Measurements from ENCODE around the gene RAMACL. TPM values are rescaled to one million over a fixed set of nuclear protein-coding genes. Genes with fewer than 3 reads are reported as not detected.

The RAMACL gene
- total RNA-seq, 1 donor from 2014 or later = 0.20 TPM

- intact Hi-C loops (cut with micrococcal nuclease) = no loop called here
Observed at GRCh38 chr6:166559662-166560061, 26.8 kb downstream of the RAMACL start.

- intact Hi-C loops (cut with micrococcal nuclease) = no loop called here
Observed at GRCh38 chr6:166559211-166559610, 27.3 kb downstream of the RAMACL start.

GRCh38 chr6:166558156-166559005 is 28.1 kb downstream of the RAMACL start:
- intact Hi-C loops (cut with micrococcal nuclease) = no loop called here

GRCh38 chr6:166556863-166557322 is 29.6 kb downstream of the RAMACL start:
- intact Hi-C loops (cut with micrococcal nuclease) = no loop called here

- intact Hi-C loops (cut with micrococcal nuclease) = no loop called here
Observed at GRCh38 chr6:166556336-166556735, 30.1 kb downstream of the RAMACL start.

GRCh38 chr6:166555086-166555485 is 31.4 kb downstream of the RAMACL start:
- intact Hi-C loops (cut with micrococcal nuclease) = no loop called here

GRCh38 chr6:166554316-166554715 is 32.2 kb downstream of the RAMACL start:
- intact Hi-C loops (cut with micrococcal nuclease) = no loop called here

GRCh38 chr6:166553563-166554271 is 32.8 kb downstream of the RAMACL start:
- intact Hi-C loops (cut with micrococcal nuclease) = no loop called here

- intact Hi-C loops (cut with micrococcal nuclease) = no loop called here
Observed at GRCh38 chr6:166552600-166552999, 33.9 kb downstream of the RAMACL start.

- intact Hi-C loops (cut with micrococcal nuclease) = no loop called here
Observed at GRCh38 chr6:166551754-166552495, 34.6 kb downstream of the RAMACL start.

- intact Hi-C loops (cut with micrococcal nuclease) = no loop called here
Observed at GRCh38 chr6:166546653-166547052, 39.8 kb downstream of the RAMACL start.

- intact Hi-C loops (cut with micrococcal nuclease) = no loop called here
Observed at GRCh38 chr6:166545156-166546034, 41.1 kb downstream of the RAMACL start.

- intact Hi-C loops (cut with micrococcal nuclease) = no loop called here
Observed at GRCh38 chr6:166544296-166544605, 42.2 kb downstream of the RAMACL start.

- intact Hi-C loops (cut with micrococcal nuclease) = no loop called here
Observed at GRCh38 chr6:166543603-166544295, 42.7 kb downstream of the RAMACL start.

GRCh38 chr6:166542580-166542912 is 43.9 kb downstream of the RAMACL start:
- intact Hi-C loops (cut with micrococcal nuclease) = no loop called here

GRCh38 chr6:166541876-166542579 is 44.5 kb downstream of the RAMACL start:
- intact Hi-C loops (cut with micrococcal nuclease) = loop anchor here (1.0 kb wide), 2 partner anchors 54 to 85 kb away; partner anchors contain the start of gene RPS6KA2

- intact Hi-C loops (cut with micrococcal nuclease) = loop anchor here (1.0 kb wide), 2 partner anchors 53 to 86 kb away; partner anchors contain the start of gene RPS6KA2
Observed at GRCh38 chr6:166541366-166541765, 45.1 kb downstream of the RAMACL start.

- intact Hi-C loops (cut with micrococcal nuclease) = loop anchor here (1.0 kb wide), 2 partner anchors 52 to 87 kb away; partner anchors contain the start of gene RPS6KA2
Observed at GRCh38 chr6:166540631-166541331, 45.7 kb downstream of the RAMACL start.

GRCh38 chr6:166539543-166539942 is 46.9 kb downstream of the RAMACL start:
- intact Hi-C loops (cut with micrococcal nuclease) = no loop called here

Measured in T-helper 2 cell treated with Interferon-gamma antibody and Interleukin-4, amounts not matched to agents 100 ng/mL and 5 ng/mL, for 36 hours (primary cell).